ENCODE measurements around the gene AADACL2.

DNA sequence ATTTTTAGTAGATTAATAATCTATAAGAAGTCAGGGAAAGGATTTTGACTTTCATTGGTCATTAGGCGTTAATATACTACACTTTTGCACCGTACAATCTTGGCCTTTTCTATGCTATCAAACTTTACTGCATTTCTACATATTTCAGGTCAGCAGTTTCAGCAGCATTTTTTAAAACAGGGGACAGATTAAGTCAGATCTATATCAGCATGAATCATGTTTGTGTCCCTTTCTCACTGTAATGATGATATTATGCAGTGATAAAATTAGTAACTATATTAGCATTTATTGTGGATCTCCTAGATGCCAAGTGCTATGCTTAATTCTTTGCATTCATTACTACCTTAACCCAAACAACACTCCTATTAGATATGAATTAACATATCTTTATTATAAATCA, 59.9 kb downstream of the AADACL2 start:
- TF ChIP-seq, protein P1, sequence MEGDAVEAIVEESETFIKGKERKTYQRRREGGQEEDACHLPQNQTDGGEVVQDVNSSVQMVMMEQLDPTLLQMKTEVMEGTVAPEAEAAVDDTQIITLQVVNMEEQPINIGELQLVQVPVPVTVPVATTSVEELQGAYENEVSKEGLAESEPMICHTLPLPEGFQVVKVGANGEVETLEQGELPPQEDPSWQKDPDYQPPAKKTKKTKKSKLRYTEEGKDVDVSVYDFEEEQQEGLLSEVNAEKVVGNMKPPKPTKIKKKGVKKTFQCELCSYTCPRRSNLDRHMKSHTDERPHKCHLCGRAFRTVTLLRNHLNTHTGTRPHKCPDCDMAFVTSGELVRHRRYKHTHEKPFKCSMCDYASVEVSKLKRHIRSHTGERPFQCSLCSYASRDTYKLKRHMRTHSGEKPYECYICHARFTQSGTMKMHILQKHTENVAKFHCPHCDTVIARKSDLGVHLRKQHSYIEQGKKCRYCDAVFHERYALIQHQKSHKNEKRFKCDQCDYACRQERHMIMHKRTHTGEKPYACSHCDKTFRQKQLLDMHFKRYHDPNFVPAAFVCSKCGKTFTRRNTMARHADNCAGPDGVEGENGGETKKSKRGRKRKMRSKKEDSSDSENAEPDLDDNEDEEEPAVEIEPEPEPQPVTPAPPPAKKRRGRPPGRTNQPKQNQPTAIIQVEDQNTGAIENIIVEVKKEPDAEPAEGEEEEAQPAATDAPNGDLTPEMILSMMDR (conservative IDR thresholded peaks at IDR 0.05; ENCODE audit: low read depth in 2 of 2) = no peak
- TF ChIP-seq EZH2phosphoT487 (IDR thresholded peaks at IDR 0.05; ENCODE audit: unreplicated experiment) = no peak
- TF ChIP-seq POLR2AphosphoS5 (IDR thresholded peaks at IDR 0.05; ENCODE audit: low read depth) = no peak
- no peak for TF ChIP-seq CREB1 (CRISPR knock-in tag; IDR thresholded peaks at IDR 0.05; ENCODE audit: low read depth)
- no peak for TF ChIP-seq EZH2 (IDR thresholded peaks at IDR 0.05; ENCODE audit: low read depth, unreplicated experiment)
- TF ChIP-seq JUNB (IDR thresholded peaks at IDR 0.05; ENCODE audit: unreplicated experiment) = no peak
- TF ChIP-seq ZNF114 (CRISPR knock-in tag; IDR thresholded peaks at IDR 0.05) = no peak
- no peak for TF ChIP-seq REST (IDR thresholded peaks at IDR 0.05; ENCODE audit: unreplicated experiment)
- no peak for TF ChIP-seq NANOG (IDR thresholded peaks at IDR 0.05; ENCODE audit: borderline replicate concordance)
- TF ChIP-seq, protein P2, sequence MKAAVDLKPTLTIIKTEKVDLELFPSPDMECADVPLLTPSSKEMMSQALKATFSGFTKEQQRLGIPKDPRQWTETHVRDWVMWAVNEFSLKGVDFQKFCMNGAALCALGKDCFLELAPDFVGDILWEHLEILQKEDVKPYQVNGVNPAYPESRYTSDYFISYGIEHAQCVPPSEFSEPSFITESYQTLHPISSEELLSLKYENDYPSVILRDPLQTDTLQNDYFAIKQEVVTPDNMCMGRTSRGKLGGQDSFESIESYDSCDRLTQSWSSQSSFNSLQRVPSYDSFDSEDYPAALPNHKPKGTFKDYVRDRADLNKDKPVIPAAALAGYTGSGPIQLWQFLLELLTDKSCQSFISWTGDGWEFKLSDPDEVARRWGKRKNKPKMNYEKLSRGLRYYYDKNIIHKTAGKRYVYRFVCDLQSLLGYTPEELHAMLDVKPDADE (IDR thresholded peaks at IDR 0.05) = no peak
- no peak for TF ChIP-seq ZNF331 (CRISPR knock-in tag; IDR thresholded peaks at IDR 0.05; ENCODE audit: low read depth)
